HL-60/S4 treated with retinoic acid at 250 ng/mL for 4 days and 3 days (cell line): ENCODE measurements around the gene PIK3R2.

Source experiments
- in situ Hi-C: fragments of 300-500 bp; cut with MboI; formaldehyde crosslinking; loops from 2 replicates; pipeline ENCODE4 v1.7.0; 2022; ENCODE audit warnings: low sequenced_read_pairs

The PIK3R2 gene

GRCh38 chr19:18171605-18172327 is 18.8 kb downstream of the PIK3R2 start:
- in situ Hi-C loops = no loop called here

GRCh38 chr19:18172331-18173053 is 19.5 kb downstream of the PIK3R2 start:
- in situ Hi-C loops = no loop called here

GRCh38 chr19:18173054-18173571 is 20.1 kb downstream of the PIK3R2 start:
- in situ Hi-C loops = no loop called here

- in situ Hi-C loops = no loop called here
Observed at GRCh38 chr19:18173572-18174288, 20.8 kb downstream of the PIK3R2 start, which contains the start of gene IFI30. Gene IFI30 (plus strand): TSS chr19:18173813. CDS start chr19:18173842, 29 bp downstream.

GRCh38 chr19:18174983-18175382 is 22.0 kb downstream of the PIK3R2 start:
- in situ Hi-C loops = no loop called here

- in situ Hi-C loops = no loop called here
Observed at GRCh38 chr19:18176367-18177310, 23.7 kb downstream of the PIK3R2 start.

GRCh38 chr19:18179957-18180356 is 27.0 kb downstream of the PIK3R2 start:
- in situ Hi-C loops = no loop called here

GRCh38 chr19:18183529-18183928 is 30.6 kb downstream of the PIK3R2 start:
- in situ Hi-C loops = no loop called here

- in situ Hi-C loops = no loop called here
Observed at GRCh38 chr19:18185538-18185937, 32.6 kb downstream of the PIK3R2 start.

- in situ Hi-C loops = no loop called here
Observed at GRCh38 chr19:18190278-18190677, 37.3 kb downstream of the PIK3R2 start.

GRCh38 chr19:18191640-18192062 is 38.7 kb downstream of the PIK3R2 start:
- in situ Hi-C loops = no loop called here

GRCh38 chr19:18192673-18193387 is 39.9 kb downstream of the PIK3R2 start, which contains the start of gene MPV17L2:
Gene MPV17L2 (plus strand): TSS chr19:18193218. CDS start chr19:18193282, 64 bp downstream.
- in situ Hi-C loops = no loop called here

GRCh38 chr19:18193388-18194180 is 40.6 kb downstream of the PIK3R2 start:
- in situ Hi-C loops = no loop called here

- in situ Hi-C loops = no loop called here
Observed at GRCh38 chr19:18194181-18194530, 41.2 kb downstream of the PIK3R2 start.

GRCh38 chr19:18194554-18195238 is 41.7 kb downstream of the PIK3R2 start:
- in situ Hi-C loops = no loop called here

GRCh38 chr19:18196511-18196845 is 43.5 kb downstream of the PIK3R2 start:
- in situ Hi-C loops = no loop called here

- in situ Hi-C loops = no loop called here
Observed at GRCh38 chr19:18197306-18197705, 44.3 kb downstream of the PIK3R2 start.

GRCh38 chr19:18197941-18198340 is 45.0 kb downstream of the PIK3R2 start:
- in situ Hi-C loops = no loop called here
